Measurements from ENCODE around the gene PFKP.

Gene PFKP

DNA sequence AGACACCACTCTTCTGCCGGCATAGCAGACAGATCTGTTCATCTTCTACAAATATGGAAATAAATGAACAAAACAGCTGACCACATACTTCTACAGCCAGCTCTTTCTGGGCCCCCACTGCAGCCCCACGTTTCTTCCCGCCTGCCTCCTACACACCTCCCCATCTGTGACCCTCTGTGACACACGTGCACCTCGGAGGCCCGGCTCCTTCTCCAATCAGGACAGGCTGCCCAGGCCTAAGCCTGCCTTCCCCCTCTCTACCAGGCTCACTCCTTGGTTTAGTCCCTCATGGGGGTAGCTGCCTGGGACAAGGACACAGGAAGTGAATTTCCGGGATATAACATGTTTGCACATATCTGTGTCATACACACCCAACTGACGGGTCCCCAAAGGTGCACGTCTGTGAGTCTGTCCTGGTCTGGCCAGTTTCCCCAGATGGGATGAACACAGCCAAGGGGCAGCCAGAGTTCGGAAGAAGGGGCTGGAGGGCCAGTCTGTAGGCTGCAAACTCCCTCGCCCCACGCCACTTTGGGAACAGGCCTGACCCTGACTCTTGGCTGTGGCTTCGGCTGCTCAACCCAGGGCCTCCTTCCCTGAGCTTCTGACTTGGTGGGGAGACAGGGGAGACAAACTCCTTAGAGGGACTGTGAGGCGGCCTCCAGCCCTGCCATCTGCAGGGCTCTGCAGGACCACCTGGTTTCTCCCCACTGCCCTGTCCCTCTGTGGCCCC is 75.0 kb downstream of the PFKP start:
- Histone ChIP-seq H3K27ac (no peak overlapping the region), H3K36me3 (peaks cover 100% of the 10 kb centered on the region)
- TF ChIP-seq, protein P1, sequence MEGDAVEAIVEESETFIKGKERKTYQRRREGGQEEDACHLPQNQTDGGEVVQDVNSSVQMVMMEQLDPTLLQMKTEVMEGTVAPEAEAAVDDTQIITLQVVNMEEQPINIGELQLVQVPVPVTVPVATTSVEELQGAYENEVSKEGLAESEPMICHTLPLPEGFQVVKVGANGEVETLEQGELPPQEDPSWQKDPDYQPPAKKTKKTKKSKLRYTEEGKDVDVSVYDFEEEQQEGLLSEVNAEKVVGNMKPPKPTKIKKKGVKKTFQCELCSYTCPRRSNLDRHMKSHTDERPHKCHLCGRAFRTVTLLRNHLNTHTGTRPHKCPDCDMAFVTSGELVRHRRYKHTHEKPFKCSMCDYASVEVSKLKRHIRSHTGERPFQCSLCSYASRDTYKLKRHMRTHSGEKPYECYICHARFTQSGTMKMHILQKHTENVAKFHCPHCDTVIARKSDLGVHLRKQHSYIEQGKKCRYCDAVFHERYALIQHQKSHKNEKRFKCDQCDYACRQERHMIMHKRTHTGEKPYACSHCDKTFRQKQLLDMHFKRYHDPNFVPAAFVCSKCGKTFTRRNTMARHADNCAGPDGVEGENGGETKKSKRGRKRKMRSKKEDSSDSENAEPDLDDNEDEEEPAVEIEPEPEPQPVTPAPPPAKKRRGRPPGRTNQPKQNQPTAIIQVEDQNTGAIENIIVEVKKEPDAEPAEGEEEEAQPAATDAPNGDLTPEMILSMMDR (IDR thresholded peaks at IDR 0.05), result no peak

DNA sequence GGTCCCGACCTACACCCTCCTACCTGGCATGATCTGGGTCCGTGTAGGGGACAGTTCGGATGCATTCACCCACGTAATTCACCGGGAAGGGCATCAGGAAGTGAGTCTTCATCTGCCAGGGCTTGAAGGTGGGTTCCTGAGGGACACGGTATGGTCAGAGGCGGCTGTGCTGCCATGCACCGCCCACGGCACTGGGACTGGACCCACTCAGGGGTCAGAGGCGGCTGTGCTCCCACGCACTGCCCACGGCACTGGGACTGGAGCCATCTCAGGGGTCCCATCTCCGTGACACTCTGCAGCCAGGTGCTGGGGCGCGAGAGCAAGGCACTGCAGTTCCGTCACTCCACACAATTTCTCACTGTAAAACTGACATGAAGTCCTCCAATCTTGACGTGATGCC is 76.0 kb downstream of the PFKP start:
- Histone ChIP-seq H3K27ac (no peak overlapping the region), H3K4me1 (ENCODE audit: control insufficient read depth in 1 of 2, insufficient read depth in 1 of 2, low read depth in 1 of 2, low read length in 1 of 2) (no peaks in the 10 kb centered on the region), H3K4me3 (ENCODE audit: low read depth in 1 of 2, low read length in 1 of 2) (no peak overlapping the region), H3K9me3 (no peaks in the 10 kb centered on the region), H3K36me3 (peaks cover 100% of the 10 kb centered on the region), H3K27me3 (no peaks in the 10 kb centered on the region)
- TF ChIP-seq, protein P1 (IDR thresholded peaks at IDR 0.05), result no peak

More for the DNA sequence above, 75.0 kb downstream of the PFKP start:
- H3K4me3 ChIP-seq (ENCODE audit: low read depth in 1 of 2, low read length in 1 of 2), result no peak overlapping the region
- H3K4me1 ChIP-seq (ENCODE audit: control insufficient read depth in 1 of 2, insufficient read depth in 1 of 2, low read depth in 1 of 2, low read length in 1 of 2), result no peaks in the 10 kb centered on the region
- H3K9me3 ChIP-seq, result no peaks in the 10 kb centered on the region
- no peaks in the 10 kb centered on the region for H3K27me3 ChIP-seq

DNA sequence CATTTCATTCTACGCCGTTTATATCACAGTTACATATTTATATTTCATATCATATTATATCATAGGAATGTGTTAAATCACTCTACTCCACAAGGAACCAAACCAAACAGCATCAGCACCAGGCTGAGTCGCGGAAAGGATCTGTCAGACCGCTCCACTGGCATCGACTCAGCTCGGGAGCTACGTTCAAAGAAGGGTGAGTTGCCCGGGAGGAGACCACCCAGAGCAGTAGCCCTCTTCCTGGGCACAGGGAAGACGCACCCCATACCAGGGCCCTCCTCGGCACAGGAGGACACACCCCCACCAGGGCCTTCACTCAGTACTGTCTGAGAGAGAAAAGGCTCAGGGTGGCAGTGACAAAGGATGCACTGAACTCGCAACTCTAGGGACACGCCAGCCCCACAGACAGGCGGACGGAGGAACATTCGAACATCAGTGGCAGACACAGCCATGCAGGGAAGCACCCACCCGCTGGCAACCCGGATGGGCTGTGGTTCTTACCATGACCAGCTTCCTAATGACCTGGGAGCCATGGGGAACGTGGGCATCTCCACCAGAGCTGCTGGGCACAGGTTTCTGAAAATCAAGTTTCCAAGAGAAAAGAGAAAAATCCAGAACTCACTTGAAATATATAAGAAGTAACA is 76.6 kb downstream of the PFKP start:
- peaks cover 100% of the 10 kb centered on the region for H3K36me3 ChIP-seq
- TF ChIP-seq, protein P1 (IDR thresholded peaks at IDR 0.05), result no peak
- no peaks in the 10 kb centered on the region for H3K27me3 ChIP-seq
- no peaks in the 10 kb centered on the region for H3K4me1 ChIP-seq (ENCODE audit: control insufficient read depth in 1 of 2, insufficient read depth in 1 of 2, low read depth in 1 of 2, low read length in 1 of 2)
- no peak overlapping the region for H3K4me3 ChIP-seq (ENCODE audit: low read depth in 1 of 2, low read length in 1 of 2)
- H3K9me3 ChIP-seq, result no peaks in the 10 kb centered on the region
- no peak overlapping the region for H3K27ac ChIP-seq

DNA sequence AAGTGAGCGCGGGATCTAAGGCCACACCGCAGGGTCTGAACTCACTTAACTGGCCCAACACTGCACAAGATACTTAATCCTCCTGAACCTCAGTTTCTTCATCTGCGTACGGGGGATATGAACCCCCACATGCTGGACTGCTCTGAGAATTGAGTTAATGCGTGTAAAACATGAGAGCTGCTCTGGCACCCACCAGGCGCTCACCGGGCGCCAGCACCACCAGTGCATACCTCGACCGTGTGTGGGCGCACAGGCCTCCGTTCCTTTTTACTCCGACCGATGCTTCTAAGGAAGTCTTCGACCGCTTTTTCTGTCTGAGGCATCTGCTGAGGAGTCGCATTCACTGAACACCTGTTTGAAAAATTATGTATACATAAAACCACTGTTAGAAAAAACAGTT is 78.0 kb downstream of the PFKP start:
- Histone ChIP-seq H3K4me3 (ENCODE audit: low read depth in 1 of 2, low read length in 1 of 2) (no peak overlapping the region), H3K4me1 (ENCODE audit: control insufficient read depth in 1 of 2, insufficient read depth in 1 of 2, low read depth in 1 of 2, low read length in 1 of 2) (no peaks in the 10 kb centered on the region), H3K27ac (no peak overlapping the region), H3K27me3 (no peaks in the 10 kb centered on the region), H3K36me3 (peaks cover 100% of the 10 kb centered on the region), H3K9me3 (no peaks in the 10 kb centered on the region)
- TF ChIP-seq, protein P1 (IDR thresholded peaks at IDR 0.05), result no peak

- Histone ChIP-seq H3K36me3 (peaks cover 100% of the 10 kb centered on the region), H3K27ac (no peak overlapping the region), H3K27me3 (no peaks in the 10 kb centered on the region), H3K4me1 (ENCODE audit: control insufficient read depth in 1 of 2, insufficient read depth in 1 of 2, low read depth in 1 of 2, low read length in 1 of 2) (no peaks in the 10 kb centered on the region), H3K4me3 (ENCODE audit: low read depth in 1 of 2, low read length in 1 of 2) (no peak overlapping the region), H3K9me3 (no peaks in the 10 kb centered on the region)
- TF ChIP-seq, protein P1 (IDR thresholded peaks at IDR 0.05), result no peak
Measured at GRCh38 chr10:3146289-3146688, 78.9 kb downstream of the PFKP start.
